IMR-90 (cell line): ENCODE measurements around the gene BRAP. TPM values are rescaled to one million over a fixed set of nuclear protein-coding genes. Genes with fewer than 3 reads are reported as not detected.

ENCODE experiments used
- ATAC-seq: fragments of 200-7000 bp; cut with Tn5 transposase; 2 replicates; pipeline ENCODE4 v1.9.1; 2020; ENCODE audit warnings: low read depth, mild to moderate bottlenecking, moderate library complexity
- BruUV-seq: library from RNA; stranded (reverse); fragments of 400-500 nt; replicated peaks from 2 replicates; lab custom pipeline; 2021; lab: Mats Ljungman, UMichigan
- CTCF ChIA-PET: fragments of 300-600 bp; formaldehyde crosslinking; extraction: SDS; loops from one replicate; lab custom pipeline; 2021; ENCODE audit warnings: antibody characterized with exemption; lab: Yijun Ruan, JAX
- POLR2A ChIA-PET: fragments of 300-600 bp; sonication (Branson Sonifier 250); formaldehyde crosslinking; loops from one replicate; lab custom pipeline; 2022; ENCODE audit warnings: antibody characterized with exemption; ENCODE audit not compliant: unreplicated experiment; lab: Charles Lee
- DNase-seq: peaks from one replicate; pipeline ENCODE4 v3.0.0; 2013
- H2AFZ ChIP-seq: replicated peaks from 2 replicates; pipeline ENCODE3; 2013; ENCODE audit warnings: low read length, mild to moderate bottlenecking; ENCODE audit not compliant: poor library complexity
- H2AK5ac ChIP-seq: 2 replicates; pipeline ENCODE4 v1.6.1; 2013; ENCODE audit warnings: low read depth, low read length, inconsistent platforms
- H2AK9ac ChIP-seq: replicated peaks from 2 replicates; pipeline ENCODE3; 2013; ENCODE audit warnings: mild to moderate bottlenecking, low read depth, low read length, moderate library complexity; ENCODE audit not compliant: poor library complexity
- H2BK120ac ChIP-seq: 2 replicates; pipeline ENCODE4 v1.6.1; 2013; ENCODE audit warnings: low read depth, low read length, inconsistent platforms
- H2BK15ac ChIP-seq: 3 replicates; pipeline ENCODE4 v1.6.1; 2013; ENCODE audit warnings: low read depth, low read length, inconsistent platforms
- H2BK20ac ChIP-seq: 2 replicates; pipeline ENCODE4 v1.6.1; 2013; ENCODE audit warnings: low read depth, mild to moderate bottlenecking, inconsistent platforms, low read length, moderate library complexity
- H2BK5ac ChIP-seq: 2 replicates; pipeline ENCODE4 v1.6.1; 2013; ENCODE audit warnings: mild to moderate bottlenecking, low read depth, low read length, inconsistent platforms; ENCODE audit not compliant: poor library complexity, severe bottlenecking
- H3K14ac ChIP-seq: replicated peaks from 2 replicates; pipeline ENCODE4 v1.6.1; 2013; ENCODE audit warnings: low read depth, low read length, inconsistent platforms
- H3K18ac ChIP-seq: 2 replicates; pipeline ENCODE4 v1.6.1; 2013; ENCODE audit warnings: low read depth, low read length, control low read depth
- H3K23ac ChIP-seq: 2 replicates; pipeline ENCODE4 v1.6.1; 2013; ENCODE audit warnings: low read depth, low read length, inconsistent platforms
- H3K27ac ChIP-seq: 2 replicates; pipeline ENCODE4 v1.5.1; 2013; ENCODE audit warnings: mild to moderate bottlenecking, control low read depth, low read length; ENCODE audit not compliant: insufficient read depth
- H3K27me3 ChIP-seq: 2 replicates; pipeline ENCODE4 v1.6.1; 2013; ENCODE audit warnings: low read length; ENCODE audit not compliant: control insufficient read depth, insufficient read depth
- H3K36me3 ChIP-seq: 2 replicates; pipeline ENCODE4 v1.6.1; 2013; ENCODE audit warnings: low read length, mixed read lengths; ENCODE audit not compliant: control insufficient read depth, insufficient read depth
- H3K4ac ChIP-seq: 2 replicates; pipeline ENCODE4 v1.6.1; 2013; ENCODE audit warnings: low read depth, low read length, inconsistent platforms
- H3K4me1 ChIP-seq: 2 replicates; pipeline ENCODE4 v1.6.1; 2013; ENCODE audit warnings: low read length, mixed read lengths; ENCODE audit not compliant: control insufficient read depth, insufficient read depth
- H3K4me2 ChIP-seq: 2 replicates; pipeline ENCODE4 v1.6.1; 2013; ENCODE audit warnings: low read depth, mild to moderate bottlenecking, control low read depth, low read length, moderate library complexity
- H3K4me3 ChIP-seq: 2 replicates; pipeline ENCODE4 v1.5.1; 2013; ENCODE audit warnings: low read depth, mild to moderate bottlenecking, control low read depth, low read length, moderate library complexity; ENCODE audit not compliant: insufficient read depth
- H3K56ac ChIP-seq: 2 replicates; pipeline ENCODE4 v1.6.1; 2013; ENCODE audit warnings: low read length, inconsistent platforms; ENCODE audit not compliant: insufficient read depth; ENCODE audit errors: extremely low read depth
- H3K79me1 ChIP-seq, 2 experiments: 2 replicates each; pipeline ENCODE4 v1.6.1; 2013; ENCODE audit warnings: low read length in 2 of 2, inconsistent platforms in 1 of 2, low read depth in 1 of 2
- H3K9ac ChIP-seq: 2 replicates; pipeline ENCODE4 v1.6.1; 2013; ENCODE audit warnings: low read depth, low read length, control low read depth
- H3K9me1 ChIP-seq: 2 replicates; pipeline ENCODE4 v1.6.1; 2013; ENCODE audit warnings: low read length, inconsistent platforms; ENCODE audit not compliant: insufficient read depth
- H3K9me3 ChIP-seq: 2 replicates; pipeline ENCODE4 v1.6.1; 2013; ENCODE audit warnings: low read length; ENCODE audit not compliant: control insufficient read depth, insufficient read depth
- H4K20me1 ChIP-seq: 2 replicates; pipeline ENCODE4 v1.6.1; 2013; ENCODE audit warnings: low read length, inconsistent platforms; ENCODE audit not compliant: insufficient read depth
- H4K5ac ChIP-seq: 2 replicates; pipeline ENCODE4 v1.6.1; 2013; ENCODE audit warnings: mild to moderate bottlenecking, low read depth, low read length, control low read depth
- H4K8ac ChIP-seq, 2 experiments: 2 replicates each; pipeline ENCODE4 v1.6.1; 2013; ENCODE audit warnings: low read depth in 2 of 2, low read length in 2 of 2, control low read depth in 1 of 2, inconsistent platforms in 1 of 2
- H4K91ac ChIP-seq: 2 replicates; pipeline ENCODE4 v1.6.1; 2013; ENCODE audit warnings: low read depth, low read length, inconsistent platforms; ENCODE audit not compliant: insufficient read depth
- BHLHE40 ChIP-seq: fragments of 150-350 bp; IDR thresholded peaks from 2 replicates; pipeline ENCODE4 v1.6.1; 2016; ENCODE audit warnings: mild to moderate bottlenecking, low read depth, low read length
- CHD1 ChIP-seq: IDR thresholded peaks from 2 replicates; pipeline ENCODE4 v1.6.1; 2012; ENCODE audit warnings: low read depth, low read length, improper control_type of control experiment
- CTCF ChIP-seq: conservative IDR thresholded peaks from 2 replicates; pipeline ENCODE4 v1.5.1; 2012; ENCODE audit warnings: mild to moderate bottlenecking, low read depth, low read length, improper control_type of control experiment
- ELK1 ChIP-seq: fragments of 150-350 bp; IDR thresholded peaks from 2 replicates; pipeline ENCODE4 v1.6.1; 2016; ENCODE audit warnings: low read depth, mild to moderate bottlenecking, low read length, moderate library complexity, borderline replicate concordance
- FOS ChIP-seq: fragments of 150-350 bp; IDR thresholded peaks from 2 replicates; pipeline ENCODE4 v1.6.1; 2016; ENCODE audit warnings: low read depth, low read length
- MAFK ChIP-seq: IDR thresholded peaks from 2 replicates; pipeline ENCODE4 v1.6.1; 2012; ENCODE audit warnings: low read depth, low read length, improper control_type of control experiment
- MAZ ChIP-seq: IDR thresholded peaks from 2 replicates; pipeline ENCODE4 v1.6.1; 2012; ENCODE audit warnings: low read depth, mild to moderate bottlenecking, low read length, improper control_type of control experiment, moderate library complexity, borderline replicate concordance
- MXI1 ChIP-seq: IDR thresholded peaks from 2 replicates; pipeline ENCODE4 v1.6.1; 2012; ENCODE audit warnings: low read depth, mild to moderate bottlenecking, low read length, moderate library complexity, borderline replicate concordance
- POLR2A ChIP-seq: IDR thresholded peaks from 2 replicates; pipeline ENCODE4 v1.6.1; 2012; ENCODE audit warnings: mild to moderate bottlenecking, low read depth, low read length
- RCOR1 ChIP-seq: IDR thresholded peaks from 2 replicates; pipeline ENCODE4 v1.6.1; 2012; ENCODE audit warnings: mild to moderate bottlenecking, low read length, improper control_type of control experiment; ENCODE audit not compliant: insufficient replicate concordance
- RFX5 ChIP-seq: IDR thresholded peaks from 2 replicates; pipeline ENCODE4 v1.8.0; 2012; ENCODE audit warnings: low read depth, mild to moderate bottlenecking, low read length, moderate library complexity
- SMC3 ChIP-seq: fragments of 150-350 bp; IDR thresholded peaks from 2 replicates; pipeline ENCODE4 v1.6.1; 2016; ENCODE audit warnings: low read depth, mild to moderate bottlenecking, antibody characterized with exemption, low read length, moderate library complexity
- WGBS, 2 experiments: methylation state at CpG; one replicate each; pipeline versions ENCODE4 v1.1.5 to v1.1.7; 2013; ENCODE audit warnings: missing lambda C conversion rate in 2 of 2; ENCODE audit not compliant: insufficient read length in 1 of 2; ENCODE audit errors: extremely low coverage in 2 of 2; 5-methylcytosine and 5-hydroxymethylcytosine counted together
- dilution Hi-C: fragments of 300-500 bp; cut with HindIII; formaldehyde crosslinking; loops from one replicate; pipeline ENCODE4 v1.14.3; 2018; ENCODE audit warnings: low sequenced_read_pairs; ENCODE audit not compliant: unreplicated experiment
- in situ Hi-C: fragments of 300-500 bp; cut with MboI; formaldehyde crosslinking; loops from 3 replicates; pipeline ENCODE4 v1.14.3; 2019; ENCODE audit warnings: low sequenced_read_pairs, inconsistent platforms, mixed read lengths
- intact Hi-C: fragments of 100-400 bp; cut with micrococcal nuclease; formaldehyde crosslinking; loops from 2 replicates; pipeline ENCODE4 v1.10.0; 2022
- polyA plus RNA-seq, 3 experiments: library from polyadenylated mRNA; depleted of rRNA; stranded (reverse); fragments of >200 nt; gene quantifications; 2 replicates each; pipeline ENCODE4 v1.2.3, GENCODE V29; 2012; ENCODE audit warnings: low replicate concordance in 1 of 3
- total RNA-seq: library from RNA; depleted of rRNA; stranded (reverse); fragments of >200 nt; gene quantifications from 2 replicates; pipeline ENCODE4 v1.2.3, GENCODE V29; 2012

Gene BRAP
- total and polyA plus RNA-seq, 2 of the 4 experiments (the other 2 are of a cell fraction): 10.3 to 17.2 TPM

GRCh38 chr12:111626230-111626629 is 59.5 kb downstream of the BRAP start:
- no peak overlapping the region; the same call in 1 of the 2 replicates for H2AK5ac ChIP-seq
- ChIA-PET CTCF (interaction anchor here (0.6 kb wide), 1 partner anchor 20 kb away, joined by 3 read pairs; no protein-coding TSS in a partner anchor), POLR2A (no interaction called here)
- H4K5ac ChIP-seq: no peak overlapping the region
- no peak overlapping the region for H2BK120ac ChIP-seq
- H3K4me2 ChIP-seq: no peak overlapping the region
- H3K27me3 ChIP-seq: no peaks in the 10 kb centered on the region
- H4K91ac ChIP-seq: no peak overlapping the region
- in situ Hi-C loops (no loop called here), dilution Hi-C loops (no loop called here), intact Hi-C loops (no loop called here)
- H3K79me1 ChIP-seq: no peaks in the 10 kb centered on the region
- H4K20me1 ChIP-seq: no peaks in the 10 kb centered on the region
- H3K56ac ChIP-seq: no peak overlapping the region
- no peaks in the 10 kb centered on the region for H3K9me3 ChIP-seq
- peaks cover 1% of the 10 kb centered on the region; the same call in 1 of the 2 replicates for H3K4me1 ChIP-seq
- H3K14ac ChIP-seq: no peak overlapping the region
- no peak overlapping the region for H4K8ac ChIP-seq
- ATAC-seq: no peak
- no peak overlapping the region for H3K18ac ChIP-seq
- no peak for DNase-seq
- no TSS peak for BruUV-seq
- H2BK15ac ChIP-seq: no peak overlapping the region
- no peak overlapping the region for H2BK20ac ChIP-seq
- H3K4me3 ChIP-seq: no peak overlapping the region
- no peak overlapping the region for H3K4ac ChIP-seq
- no peak overlapping the region for H3K27ac ChIP-seq
- TF ChIP-seq POLR2A (no peak), RFX5 (no peak), FOS (no peak), ELK1 (no peak), RCOR1 (no peak), SMC3 (no peak), MAFK (no peak), BHLHE40 (no peak), CHD1 (no peak), MAZ (no peak), CTCF (no peak), MXI1 (no peak)
- H2BK5ac ChIP-seq: no peak overlapping the region
- no CpG with 5 or more reads among the region's 6 CpGs for WGBS, 2 experiments
- no peaks in the 10 kb centered on the region for H3K36me3 ChIP-seq
- H3K23ac ChIP-seq: no peak overlapping the region
- no peaks in the 10 kb centered on the region for H3K9me1 ChIP-seq
- H3K9ac ChIP-seq: no peak overlapping the region
- no peak overlapping the region for H2AK9ac ChIP-seq
- no peak overlapping the region for H2AFZ ChIP-seq
